Tibial nerve (tissue), 4 donors: ENCODE data around the gene CLPTM1. TPM values are rescaled to one million over a fixed set of nuclear protein-coding genes. Genes with fewer than 3 reads are reported as not detected.
A peak's percentile ranks its signal among the peaks of the same experiment; 100 is the strongest.

ENCODE experiments used
- DNase-seq, 2 donors: peaks; one replicate each; pipeline ENCODE4 v3.0.0-alpha.2; 2019; ENCODE audit warnings: low spot score in 2 of 2
- H3K27ac ChIP-seq, 4 donors: fragments of 200-600 bp; sonication (generic) in 3 of 4; one replicate each; pipeline ENCODE4 v1.5.1; 2017 to 2019; ENCODE audit warnings: mild to moderate bottlenecking in 1 of 4
- H3K27me3 ChIP-seq, 2 donors: fragments of 200-600 bp; sonication (generic) in 1 of 2; one replicate each; pipeline versions ENCODE4 v1.5.1 to v1.6.0; 2017 to 2019
- H3K36me3 ChIP-seq, 3 donors: fragments of 200-600 bp; sonication (generic); one replicate each; pipeline ENCODE4 v1.5.1; 2018 to 2019
- H3K4me1 ChIP-seq, 4 donors: fragments of 200-600 bp; sonication (generic) in 3 of 4; one replicate each; pipeline ENCODE4 v1.5.1; 2017 to 2019
- H3K4me3 ChIP-seq, 4 donors: fragments of 200-600 bp; sonication (generic) in 3 of 4; one replicate each; pipeline ENCODE4 v1.5.1; 2017 to 2019; ENCODE audit warnings: mild to moderate bottlenecking in 1 of 4, moderate library complexity in 1 of 4
- H3K9me3 ChIP-seq, 4 donors: fragments of 200-600 bp; sonication (generic) in 3 of 4; one replicate each; pipeline ENCODE4 v1.5.1; 2017 to 2019
- CTCF ChIP-seq, 5 experiments: fragments of 200-600 bp in 3 of 5; fragments of 450-650 bp in 2 of 5; sonication (generic) in 3 of 5; IDR thresholded peaks; one replicate each; pipeline ENCODE4 v1.5.1; 2016 to 2019; ENCODE audit warnings: antibody characterized with exemption in 5 of 5, mild to moderate bottlenecking in 3 of 5, moderate library complexity in 2 of 5
- EP300 ChIP-seq, 2 donors: sonication (generic); formaldehyde crosslinking; IDR thresholded peaks; one replicate each; pipeline ENCODE4 v1.6.1; 2017; ENCODE audit warnings: antibody characterized with exemption in 2 of 2, mild to moderate bottlenecking in 1 of 2
- POLR2A ChIP-seq, 2 donors: fragments of 450-650 bp; IDR thresholded peaks; one replicate each; pipeline ENCODE4 v1.6.1; 2017; ENCODE audit warnings: antibody characterized with exemption in 2 of 2, mild to moderate bottlenecking in 2 of 2, moderate library complexity in 2 of 2
- WGBS, 2 donors: methylation state at CpG; one replicate each; pipeline ENCODE4 v1.1.5; 2018; 5-methylcytosine and 5-hydroxymethylcytosine counted together
- total RNA-seq, 4 donors: library from RNA; depleted of rRNA; stranded (reverse); fragments of >200 nt; gene quantifications; one replicate each; pipeline ENCODE4 v1.1.0, GENCODE V29; 2016

CLPTM1 gene
- total RNA-seq, 4 donors from 2014 or later: 52.3 to 89.4 (median 74.5) TPM

- H3K4me1 ChIP-seq: peaks cover 0 to 72% (median 32%) of the 10 kb centered on the region in 4 donors
- TF ChIP-seq CTCF (IDR thresholded peaks at IDR 0.05): no peak
- no peak for TF ChIP-seq EP300 (IDR thresholded peaks at IDR 0.05)
- TF ChIP-seq POLR2A (IDR thresholded peaks at IDR 0.05): no peak
- peaks cover 0 to 14% (median 0%) of the 10 kb centered on the region in 3 donors for H3K36me3 ChIP-seq
- DNase-seq: no peak
- 30 to 37% methylated on average over 13 of the region's 13 CpGs for WGBS, 2 donors
- H3K4me3 ChIP-seq: peak overlapping the region; percentile 64 to 100 (median 72)
- no peaks in the 10 kb centered on the region for H3K9me3 ChIP-seq
- H3K27me3 ChIP-seq: no peaks in the 10 kb centered on the region
- H3K27ac ChIP-seq: peak overlapping the region; percentile 80 to 97 (median 88)
Observed at GRCh38 chr19:44954278-44954648, 917 bp upstream of the CLPTM1 start.

GRCh38 chr19:44955505-44956439 lies 592 bp downstream of the CLPTM1 start:
- Histone ChIP-seq H3K4me3 (peak overlapping the region; percentile 64 to 100 (median 72)), H3K27me3 (no peaks in the 10 kb centered on the region), H3K9me3 (no peaks in the 10 kb centered on the region), H3K4me1 (peaks cover 0 to 82% (median 34%) of the 10 kb centered on the region in 4 donors), H3K27ac (peak overlapping the region; percentile 25 to 97 (median 80)), H3K36me3 (peaks cover 0 to 9% (median 2%) of the 10 kb centered on the region in 3 donors)
- WGBS, 2 donors: 3% methylated on average over 35 to 39 of the region's 40 CpGs
- no peak for DNase-seq
- TF ChIP-seq EP300 (IDR thresholded peaks at IDR 0.05): no peak
- TF ChIP-seq POLR2A (IDR thresholded peaks at IDR 0.05): no peak
- TF ChIP-seq CTCF (IDR thresholded peaks at IDR 0.05): no peak

- TF ChIP-seq EP300 (IDR thresholded peaks at IDR 0.05): no peak
- TF ChIP-seq POLR2A (IDR thresholded peaks at IDR 0.05): no peak
- no peak for TF ChIP-seq CTCF (IDR thresholded peaks at IDR 0.05)
- H3K4me1 ChIP-seq: peaks cover 0 to 73% (median 25%) of the 10 kb centered on the region in 4 donors
- H3K27me3 ChIP-seq: no peaks in the 10 kb centered on the region
- no peak for DNase-seq
- WGBS, 2 donors: 72 to 85% methylated on average over 7 of the region's 7 CpGs
- H3K36me3 ChIP-seq: peaks cover 0 to 27% (median 2%) of the 10 kb centered on the region in 3 donors
- no peak overlapping the region for H3K27ac ChIP-seq
- H3K4me3 ChIP-seq: no peak overlapping the region
- no peaks in the 10 kb centered on the region for H3K9me3 ChIP-seq
Observed at GRCh38 chr19:44957526-44957925, 2.3 kb downstream of the CLPTM1 start.

GRCh38 chr19:44958090-44958489 lies 2.9 kb downstream of the CLPTM1 start:
- 72 to 73% methylated on average over 9 of the region's 9 CpGs for WGBS, 2 donors
- TF ChIP-seq POLR2A (IDR thresholded peaks at IDR 0.05): no peak
- no peak for TF ChIP-seq CTCF (IDR thresholded peaks at IDR 0.05)
- no peak for TF ChIP-seq EP300 (IDR thresholded peaks at IDR 0.05)
- no peak for DNase-seq
- H3K27me3 ChIP-seq: no peaks in the 10 kb centered on the region
- peaks cover 0 to 71% (median 25%) of the 10 kb centered on the region in 4 donors for H3K4me1 ChIP-seq
- no peak overlapping the region for H3K27ac ChIP-seq
- H3K36me3 ChIP-seq: peaks cover 0 to 33% (median 2%) of the 10 kb centered on the region in 3 donors
- no peaks in the 10 kb centered on the region for H3K9me3 ChIP-seq
- H3K4me3 ChIP-seq: no peak overlapping the region

- 72 to 87% methylated on average over 5 of the region's 5 CpGs for WGBS, 2 donors
- TF ChIP-seq POLR2A (IDR thresholded peaks at IDR 0.05) (no peak), EP300 (IDR thresholded peaks at IDR 0.05) (no peak), CTCF (IDR thresholded peaks at IDR 0.05) (no peak)
- no peak overlapping the region for H3K4me3 ChIP-seq
- H3K27me3 ChIP-seq: no peaks in the 10 kb centered on the region
- no peak for DNase-seq
- H3K27ac ChIP-seq: no peak overlapping the region
- H3K9me3 ChIP-seq: no peaks in the 10 kb centered on the region
- peaks cover 0 to 49% (median 2%) of the 10 kb centered on the region in 3 donors for H3K36me3 ChIP-seq
- H3K4me1 ChIP-seq: peaks cover 0 to 58% (median 21%) of the 10 kb centered on the region in 4 donors
Observed at GRCh38 chr19:44959691-44960090, 4.5 kb downstream of the CLPTM1 start.
